HUES6 (cell line): ENCODE results near the gene DPH6.
"Not testable (repeated sequence)": the region's sequence is repeated elsewhere in the genome, so short reads cannot be mapped to it uniquely, and the experiment has no call there.

Experiments
- H3K27ac ChIP-seq: 2 replicates; pipeline ENCODE4 v1.7.0; 2013; ENCODE audit warnings: low read depth, mild to moderate bottlenecking, low read length, inconsistent platforms
- H3K27me3 ChIP-seq: 2 replicates; pipeline ENCODE4 v1.6.1; 2013; ENCODE audit warnings: low read length; ENCODE audit not compliant: control insufficient read depth, insufficient read depth
- H3K36me3 ChIP-seq: 2 replicates; pipeline ENCODE4 v1.6.1; 2013; ENCODE audit warnings: low read length; ENCODE audit not compliant: control insufficient read depth, insufficient read depth
- H3K4me1 ChIP-seq: 2 replicates; pipeline ENCODE4 v1.6.1; 2013; ENCODE audit warnings: low read length; ENCODE audit not compliant: control insufficient read depth, insufficient read depth
- H3K4me3 ChIP-seq: 2 replicates; pipeline ENCODE4 v1.5.1; 2013; ENCODE audit warnings: low read depth, low read length
- H3K9ac ChIP-seq: one replicate; pipeline ENCODE4 v1.6.1; 2013; ENCODE audit warnings: mild to moderate bottlenecking, low read length
- H3K9me3 ChIP-seq: 2 replicates; pipeline ENCODE4 v1.6.1; 2013; ENCODE audit warnings: low read depth, low read length; ENCODE audit not compliant: control insufficient read depth, insufficient read depth

The DPH6 gene

GRCh38 chr15:35545824-35546510, at the start of gene DPH6:
Gene DPH6 (minus strand): TSS chr15:35546165. CDS start chr15:35546141, 24 bp downstream.
- H3K9me3 ChIP-seq, result no peaks in the 10 kb centered on the region; the same call in 1 of the 2 replicates
- H3K4me3 ChIP-seq, result peak within 1 kb of the TSS; percentile 72
- H3K9ac ChIP-seq, result peak within 1 kb of the TSS; percentile 98
- no peaks in the 10 kb centered on the region for H3K36me3 ChIP-seq
- peaks cover 42% of the 10 kb centered on the region for H3K4me1 ChIP-seq
- H3K27me3 ChIP-seq, result no peaks in the 10 kb centered on the region
- peak within 1 kb of the TSS; percentile 98 for H3K27ac ChIP-seq

- H3K9ac ChIP-seq, result no peak overlapping the region
- no peaks in the 10 kb centered on the region for H3K4me1 ChIP-seq
- no peaks in the 10 kb centered on the region for H3K27me3 ChIP-seq
- no peak overlapping the region for H3K27ac ChIP-seq
- no peaks in the 10 kb centered on the region for H3K36me3 ChIP-seq
- H3K4me3 ChIP-seq, result no peak overlapping the region
- peaks cover 7% of the 10 kb centered on the region for H3K9me3 ChIP-seq
These were observed 49.7 kb upstream of the DPH6 start for GRCh38 chr15:35595656-35596055.

GRCh38 chr15:35591987-35592386, 46.0 kb upstream of the DPH6 start:
- H3K27ac ChIP-seq, H3K36me3 ChIP-seq, H3K9me3 ChIP-seq, H3K4me1 ChIP-seq, H3K27me3 ChIP-seq, H3K4me3 ChIP-seq, H3K9ac ChIP-seq: not testable (repeated sequence)

GRCh38 chr15:35583863-35584528, 38.0 kb upstream of the DPH6 start:
- H3K9me3 ChIP-seq, result no peaks in the 10 kb centered on the region
- H3K27ac ChIP-seq, result no peak overlapping the region
- H3K9ac ChIP-seq, result no peak overlapping the region
- H3K4me3 ChIP-seq, result no peak overlapping the region
- no peaks in the 10 kb centered on the region for H3K27me3 ChIP-seq
- H3K4me1 ChIP-seq, result no peaks in the 10 kb centered on the region; the same call in none of the 2 replicates
- H3K36me3 ChIP-seq, result no peaks in the 10 kb centered on the region

GRCh38 chr15:35580606-35581005, 34.6 kb upstream of the DPH6 start:
- no peaks in the 10 kb centered on the region for H3K27me3 ChIP-seq
- no peaks in the 10 kb centered on the region for H3K36me3 ChIP-seq
- no peak overlapping the region for H3K27ac ChIP-seq

GRCh38 chr15:35567392-35567791, 21.4 kb upstream of the DPH6 start:
- H3K27me3 ChIP-seq, result no peaks in the 10 kb centered on the region
- H3K9ac ChIP-seq, result no peak overlapping the region
- H3K4me3 ChIP-seq, result no peak overlapping the region
- no peaks in the 10 kb centered on the region for H3K36me3 ChIP-seq
- H3K4me1 ChIP-seq, result no peaks in the 10 kb centered on the region
- H3K9me3 ChIP-seq, result no peaks in the 10 kb centered on the region
- H3K27ac ChIP-seq, result no peak overlapping the region

More at GRCh38 chr15:35580606-35581005, 34.6 kb upstream of the DPH6 start:
- Histone ChIP-seq H3K9me3 (no peaks in the 10 kb centered on the region), H3K9ac (no peak overlapping the region), H3K4me3 (no peak overlapping the region), H3K4me1 (no peaks in the 10 kb centered on the region; the same call in 1 of the 2 replicates)

- no peaks in the 10 kb centered on the region for H3K36me3 ChIP-seq
- no peaks in the 10 kb centered on the region for H3K9me3 ChIP-seq
These were observed 21.0 kb upstream of the DPH6 start for GRCh38 chr15:35566991-35567390.

GRCh38 chr15:35565901-35566300, 19.9 kb upstream of the DPH6 start:
- Histone ChIP-seq H3K9me3 (no peaks in the 10 kb centered on the region), H3K27me3 (no peaks in the 10 kb centered on the region), H3K27ac (no peak overlapping the region), H3K4me1 (no peaks in the 10 kb centered on the region), H3K36me3 (no peaks in the 10 kb centered on the region), H3K9ac (no peak overlapping the region), H3K4me3 (no peak overlapping the region)

More at GRCh38 chr15:35566991-35567390, 21.0 kb upstream of the DPH6 start:
- Histone ChIP-seq H3K9ac (no peak overlapping the region), H3K27me3 (no peaks in the 10 kb centered on the region), H3K4me1 (no peaks in the 10 kb centered on the region), H3K27ac (no peak overlapping the region), H3K4me3 (no peak overlapping the region)

- H3K27me3 ChIP-seq, result no peaks in the 10 kb centered on the region
- H3K9ac ChIP-seq, result no peak overlapping the region
- H3K9me3 ChIP-seq, result no peaks in the 10 kb centered on the region
- peaks cover under 1% of the 10 kb centered on the region; the same call in 1 of the 2 replicates for H3K4me1 ChIP-seq
- no peaks in the 10 kb centered on the region for H3K36me3 ChIP-seq
- H3K4me3 ChIP-seq, result no peak overlapping the region
- H3K27ac ChIP-seq, result no peak overlapping the region
These were observed 16.7 kb upstream of the DPH6 start for GRCh38 chr15:35562641-35563040.

- Histone ChIP-seq H3K4me1 (peaks cover 5% of the 10 kb centered on the region; the same call in 1 of the 2 replicates), H3K9ac (no peak overlapping the region)
These were observed 15.3 kb upstream of the DPH6 start for GRCh38 chr15:35561308-35561707.

GRCh38 chr15:35560870-35561269, 14.9 kb upstream of the DPH6 start:
- H3K9me3 ChIP-seq, result no peaks in the 10 kb centered on the region
- no peaks in the 10 kb centered on the region for H3K27me3 ChIP-seq
- no peak overlapping the region for H3K9ac ChIP-seq
- H3K4me3 ChIP-seq, result no peak overlapping the region
- peaks cover 5% of the 10 kb centered on the region; the same call in 1 of the 2 replicates for H3K4me1 ChIP-seq
- H3K27ac ChIP-seq, result no peak overlapping the region
- H3K36me3 ChIP-seq, result no peaks in the 10 kb centered on the region

More at GRCh38 chr15:35561308-35561707, 15.3 kb upstream of the DPH6 start:
- H3K27me3 ChIP-seq, result no peaks in the 10 kb centered on the region
- no peak overlapping the region for H3K4me3 ChIP-seq
- no peaks in the 10 kb centered on the region for H3K9me3 ChIP-seq
- no peaks in the 10 kb centered on the region for H3K36me3 ChIP-seq
- no peak overlapping the region for H3K27ac ChIP-seq
